Duodenal mucosa (tissue), 2 donors: ENCODE results near the gene ASPHD2.
A peak's percentile ranks its signal among the peaks of the same experiment; 100 is the strongest.

Source experiments
- H3K27ac ChIP-seq: one replicate; pipeline ENCODE4 v1.7.0; 2013; ENCODE audit warnings: low read depth, low read length
- H3K27me3 ChIP-seq, 2 donors: one replicate each; pipeline ENCODE4 v1.7.0; 2013; ENCODE audit warnings: low read length in 2 of 2, control low read depth in 1 of 2; ENCODE audit not compliant: insufficient read depth in 2 of 2, control insufficient read depth in 1 of 2
- H3K36me3 ChIP-seq, 2 donors: one replicate each; pipeline ENCODE4 v1.7.0; 2013; ENCODE audit warnings: low read length in 2 of 2, control low read depth in 1 of 2; ENCODE audit not compliant: insufficient read depth in 2 of 2, control insufficient read depth in 1 of 2
- H3K4me1 ChIP-seq, 2 donors: one replicate each; pipeline ENCODE4 v1.7.0; 2013; ENCODE audit warnings: low read length in 2 of 2, control low read depth in 1 of 2; ENCODE audit not compliant: insufficient read depth in 2 of 2, control insufficient read depth in 1 of 2
- H3K4me3 ChIP-seq, 2 donors: one replicate each; pipeline ENCODE4 v1.7.0; 2013; ENCODE audit warnings: low read length in 2 of 2, low read depth in 1 of 2
- H3K9ac ChIP-seq, 2 donors: one replicate each; pipeline ENCODE4 v1.7.0; 2013; ENCODE audit warnings: low read length in 2 of 2, low read depth in 1 of 2
- H3K9me3 ChIP-seq, 2 donors: one replicate each; pipeline ENCODE4 v1.7.0; 2013; ENCODE audit warnings: low read length in 2 of 2, control low read depth in 1 of 2; ENCODE audit not compliant: control insufficient read depth in 1 of 2

Gene ASPHD2

GRCh38 chr22:26444777-26445176 is 15.7 kb downstream of the ASPHD2 start:
- peaks cover 0 to under 1% of the 10 kb centered on the region in 2 donors for H3K36me3 ChIP-seq

GRCh38 chr22:26445577-26446275 is 16.7 kb downstream of the ASPHD2 start:
- peaks cover 0 to 10% of the 10 kb centered on the region in 2 donors for H3K36me3 ChIP-seq
- H3K4me1 ChIP-seq: peaks cover 0 to 4% of the 10 kb centered on the region in 2 donors
- H3K27ac ChIP-seq: no peak overlapping the region
- peak overlapping the region in 1 of 2 donors; percentile 49 for H3K4me3 ChIP-seq
- no peak overlapping the region for H3K9ac ChIP-seq
- no peaks in the 10 kb centered on the region for H3K27me3 ChIP-seq
- no peaks in the 10 kb centered on the region for H3K9me3 ChIP-seq

More at GRCh38 chr22:26444777-26445176, 15.7 kb downstream of the ASPHD2 start:
- Histone ChIP-seq H3K9ac (no peak overlapping the region), H3K27ac (no peak overlapping the region), H3K9me3 (no peaks in the 10 kb centered on the region), H3K4me1 (no peaks in the 10 kb centered on the region), H3K4me3 (no peak overlapping the region), H3K27me3 (no peaks in the 10 kb centered on the region)

GRCh38 chr22:26446808-26447515 is 17.9 kb downstream of the ASPHD2 start:
- no peak overlapping the region for H3K27ac ChIP-seq
- peaks cover 0 to 7% of the 10 kb centered on the region in 2 donors for H3K4me1 ChIP-seq
- H3K9me3 ChIP-seq: no peaks in the 10 kb centered on the region
- peaks cover 0 to 21% of the 10 kb centered on the region in 2 donors for H3K36me3 ChIP-seq
- no peak overlapping the region for H3K9ac ChIP-seq
- no peak overlapping the region for H3K4me3 ChIP-seq
- no peaks in the 10 kb centered on the region for H3K27me3 ChIP-seq

- Histone ChIP-seq H3K4me3 (no peak overlapping the region), H3K27me3 (no peaks in the 10 kb centered on the region), H3K9me3 (no peaks in the 10 kb centered on the region), H3K36me3 (peaks cover 3 to 29% of the 10 kb centered on the region in 2 donors), H3K27ac (no peak overlapping the region), H3K4me1 (peaks cover 0 to 7% of the 10 kb centered on the region in 2 donors), H3K9ac (no peak overlapping the region)
Measured at GRCh38 chr22:26447584-26448329, 18.7 kb downstream of the ASPHD2 start.

- H3K9me3 ChIP-seq: no peaks in the 10 kb centered on the region
- no peak overlapping the region for H3K9ac ChIP-seq
- H3K27ac ChIP-seq: no peak overlapping the region
- no peak overlapping the region for H3K4me3 ChIP-seq
- peaks cover 6 to 34% of the 10 kb centered on the region in 2 donors for H3K36me3 ChIP-seq
- H3K27me3 ChIP-seq: no peaks in the 10 kb centered on the region
- H3K4me1 ChIP-seq: peaks cover 0 to 7% of the 10 kb centered on the region in 2 donors
Measured at GRCh38 chr22:26448334-26448733, 19.3 kb downstream of the ASPHD2 start.

GRCh38 chr22:26448941-26449340 is 19.9 kb downstream of the ASPHD2 start:
- Histone ChIP-seq H3K27ac (no peak overlapping the region), H3K4me3 (no peak overlapping the region), H3K27me3 (no peaks in the 10 kb centered on the region), H3K36me3 (peaks cover 11 to 40% of the 10 kb centered on the region in 2 donors), H3K4me1 (peaks cover 0 to 7% of the 10 kb centered on the region in 2 donors), H3K9ac (no peak overlapping the region), H3K9me3 (no peaks in the 10 kb centered on the region)

GRCh38 chr22:26450453-26451185 is 21.6 kb downstream of the ASPHD2 start:
- H3K4me3 ChIP-seq: no peak overlapping the region
- peaks cover 12 to 45% of the 10 kb centered on the region in 2 donors for H3K36me3 ChIP-seq
- H3K9ac ChIP-seq: no peak overlapping the region

GRCh38 chr22:26452236-26453016 is 23.4 kb downstream of the ASPHD2 start:
- H3K9me3 ChIP-seq: no peaks in the 10 kb centered on the region
- no peak overlapping the region for H3K9ac ChIP-seq
- H3K27ac ChIP-seq: no peak overlapping the region
- H3K4me1 ChIP-seq: peaks cover 0 to 7% of the 10 kb centered on the region in 2 donors
- H3K36me3 ChIP-seq: peaks cover 12 to 56% of the 10 kb centered on the region in 2 donors
- no peak overlapping the region for H3K4me3 ChIP-seq
- no peaks in the 10 kb centered on the region for H3K27me3 ChIP-seq

More at GRCh38 chr22:26450453-26451185, 21.6 kb downstream of the ASPHD2 start:
- H3K27ac ChIP-seq: no peak overlapping the region
- no peaks in the 10 kb centered on the region for H3K27me3 ChIP-seq
- peaks cover 0 to 7% of the 10 kb centered on the region in 2 donors for H3K4me1 ChIP-seq
- H3K9me3 ChIP-seq: no peaks in the 10 kb centered on the region

- H3K27ac ChIP-seq: no peak overlapping the region
- H3K27me3 ChIP-seq: no peaks in the 10 kb centered on the region
- no peaks in the 10 kb centered on the region for H3K9me3 ChIP-seq
- no peak overlapping the region for H3K4me3 ChIP-seq
- no peak overlapping the region for H3K9ac ChIP-seq
- peaks cover 0 to 7% of the 10 kb centered on the region in 2 donors for H3K4me1 ChIP-seq
- H3K36me3 ChIP-seq: peaks cover 18 to 64% of the 10 kb centered on the region in 2 donors
Measured at GRCh38 chr22:26453216-26453615, 24.2 kb downstream of the ASPHD2 start.
